Mesenchymal stem cell (in vitro differentiated cells and primary cell): ENCODE data around the gene TARS1.

Source experiments
- DNase-seq: peaks from one replicate; pipeline ENCODE4 v3.0.0-alpha.2; 2013
- H2AFZ ChIP-seq: one replicate; pipeline ENCODE4 v1.6.1; 2013; ENCODE audit warnings: low read depth, mild to moderate bottlenecking, control low read depth, inconsistent platforms, low read length, moderate library complexity
- H2AK5ac ChIP-seq: 2 replicates; pipeline ENCODE4 v1.6.1; 2013; ENCODE audit warnings: low read length, moderate library complexity, mild to moderate bottlenecking, inconsistent platforms; ENCODE audit not compliant: severe bottlenecking
- H2BK120ac ChIP-seq: one replicate; pipeline ENCODE4 v1.6.1; 2013; ENCODE audit warnings: low read depth, mild to moderate bottlenecking, inconsistent platforms, low read length, moderate library complexity
- H2BK12ac ChIP-seq, 2 experiments: one replicate each; pipeline ENCODE4 v1.6.1; 2013; ENCODE audit warnings: inconsistent platforms in 2 of 2, low read length in 2 of 2, mild to moderate bottlenecking in 2 of 2, moderate library complexity in 2 of 2, control low read depth in 1 of 2
- H2BK15ac ChIP-seq: one replicate; pipeline ENCODE4 v1.6.1; 2013; ENCODE audit warnings: mild to moderate bottlenecking, low read depth, inconsistent platforms; ENCODE audit not compliant: poor library complexity, severe bottlenecking
- H2BK5ac ChIP-seq: 2 replicates; pipeline ENCODE4 v1.6.1; 2013; ENCODE audit warnings: low read depth, mild to moderate bottlenecking, low read length, control low read depth, inconsistent platforms; ENCODE audit not compliant: poor library complexity, severe bottlenecking
- H3K14ac ChIP-seq, 2 experiments: one replicate each; pipeline ENCODE4 v1.6.1; 2013; ENCODE audit warnings: inconsistent platforms in 2 of 2, low read length in 2 of 2, control low read depth in 1 of 2, mild to moderate bottlenecking in 1 of 2, moderate library complexity in 1 of 2
- H3K18ac ChIP-seq, 2 experiments: one replicate each; pipeline ENCODE4 v1.6.1; 2013; ENCODE audit warnings: inconsistent platforms in 2 of 2, low read length in 2 of 2, control low read depth in 1 of 2, low read depth in 1 of 2, mild to moderate bottlenecking in 1 of 2
- H3K23ac ChIP-seq, 2 experiments: one replicate each; pipeline ENCODE4 v1.6.1; 2013; ENCODE audit warnings: inconsistent platforms in 2 of 2, low read length in 2 of 2, mild to moderate bottlenecking in 2 of 2, moderate library complexity in 2 of 2, control low read depth in 1 of 2
- H3K27ac ChIP-seq: 2 replicates; pipeline ENCODE4 v1.5.1; 2013; ENCODE audit warnings: mild to moderate bottlenecking, moderate library complexity, low read length, control low read depth, inconsistent platforms; ENCODE audit not compliant: poor library complexity, severe bottlenecking
- H3K27me3 ChIP-seq, 2 experiments: 2 replicates each; pipeline versions ENCODE4 v1.6.1 to v1.7.0; 2013; ENCODE audit warnings: low read length in 2 of 2, mild to moderate bottlenecking in 2 of 2, moderate library complexity in 2 of 2, control low read depth in 1 of 2, inconsistent platforms in 1 of 2; ENCODE audit not compliant: control insufficient read depth in 1 of 2, insufficient read depth in 1 of 2
- H3K36me3 ChIP-seq, 2 experiments: 2 replicates each; pipeline versions ENCODE4 v1.6.1 to v1.7.0; 2013; ENCODE audit warnings: low read length in 2 of 2, control low read depth in 1 of 2, inconsistent platforms in 1 of 2, low read depth in 1 of 2, mild to moderate bottlenecking in 1 of 2; ENCODE audit not compliant: insufficient read depth in 2 of 2, control insufficient read depth in 1 of 2
- H3K4ac ChIP-seq, 2 experiments: one replicate each; pipeline ENCODE4 v1.6.1; 2013; ENCODE audit warnings: inconsistent platforms in 2 of 2, low read length in 2 of 2, mild to moderate bottlenecking in 2 of 2, moderate library complexity in 2 of 2, control low read depth in 1 of 2, low read depth in 1 of 2
- H3K4me1 ChIP-seq: 2 replicates; pipeline ENCODE4 v1.6.1; 2013; ENCODE audit warnings: low read depth, low read length, control low read depth; ENCODE audit not compliant: control insufficient read depth, insufficient read depth
- H3K4me2 ChIP-seq: 2 replicates; pipeline ENCODE4 v1.6.1; 2013; ENCODE audit warnings: low read length, mild to moderate bottlenecking, inconsistent platforms; ENCODE audit not compliant: poor library complexity, severe bottlenecking
- H3K4me3 ChIP-seq, 2 experiments: 2 replicates each; pipeline versions ENCODE4 v1.5.1 to v1.7.0; 2013; ENCODE audit warnings: low read length in 2 of 2, mild to moderate bottlenecking in 2 of 2, control low read depth in 1 of 2, low read depth in 1 of 2; ENCODE audit not compliant: insufficient read depth in 1 of 2
- H3K79me1 ChIP-seq: replicated peaks from 2 replicates; pipeline ENCODE4 v1.6.1; 2013; ENCODE audit warnings: mild to moderate bottlenecking, control low read depth, low read length, inconsistent platforms; ENCODE audit not compliant: poor library complexity, severe bottlenecking
- H3K9ac ChIP-seq: 2 replicates; pipeline ENCODE4 v1.7.0; 2013; ENCODE audit warnings: mild to moderate bottlenecking, low read length, moderate library complexity
- H3K9me3 ChIP-seq: 2 replicates; pipeline ENCODE4 v1.7.0; 2013; ENCODE audit warnings: mild to moderate bottlenecking, low read length; ENCODE audit not compliant: control insufficient read depth
- H4K8ac ChIP-seq: one replicate; pipeline ENCODE4 v1.6.1; 2013; ENCODE audit warnings: inconsistent platforms, mild to moderate bottlenecking, low read length, moderate library complexity
- H4K91ac ChIP-seq: one replicate; pipeline ENCODE4 v1.6.1; 2013; ENCODE audit warnings: mild to moderate bottlenecking, low read length, inconsistent platforms
- WGBS: methylation state at CpG from one replicate; pipeline ENCODE4 v1.1.7; 2013; ENCODE audit warnings: mixed read lengths; 5-methylcytosine and 5-hydroxymethylcytosine counted together

TARS1 gene

DNA sequence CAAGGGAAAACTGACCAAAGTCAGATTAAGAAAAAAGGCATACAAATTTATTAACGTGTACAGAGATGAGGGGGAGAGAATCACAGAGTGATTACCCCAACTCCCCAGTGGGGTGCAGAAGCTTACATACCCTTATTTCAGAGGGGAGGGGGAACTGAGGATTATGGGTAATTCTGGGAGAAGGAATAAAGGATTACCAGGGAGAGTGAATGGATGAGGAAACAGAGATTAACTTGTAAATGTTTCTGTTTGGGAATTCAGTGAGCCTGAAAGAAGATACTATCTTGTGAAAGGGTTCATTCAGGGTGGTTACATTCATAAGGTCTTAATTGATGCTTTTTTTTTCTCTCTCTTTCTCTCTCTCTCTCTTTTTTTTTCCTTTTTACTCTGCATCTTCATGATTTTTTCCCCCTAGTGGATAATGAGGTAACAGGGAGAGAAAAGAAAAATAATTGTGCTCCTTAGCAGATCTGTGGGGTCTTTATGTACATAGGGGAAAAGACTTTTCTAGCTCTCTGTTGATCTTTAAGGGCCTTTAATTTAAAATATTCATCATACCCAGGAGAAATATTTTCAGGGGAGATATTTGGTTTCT lies 49.4 kb downstream of the TARS1 start:
- Histone ChIP-seq H3K27me3 (no peaks in the 10 kb centered on the region), H3K4me3 (no peak overlapping the region), H2BK12ac (no peak overlapping the region), H3K79me1 (no peaks in the 10 kb centered on the region), H4K91ac (no peak overlapping the region), H4K8ac (no peak overlapping the region), H2AK5ac (no peak overlapping the region), H2AFZ (no peak overlapping the region), H2BK120ac (no peak overlapping the region), H3K27ac (no peak overlapping the region), H3K4ac (no peak overlapping the region), H3K9ac (no peak overlapping the region), H3K36me3 (no peaks in the 10 kb centered on the region), H3K4me2 (no peak overlapping the region), H2BK15ac (no peak overlapping the region), H3K14ac (no peak overlapping the region), H3K9me3 (no peaks in the 10 kb centered on the region), H3K23ac (no peak overlapping the region), H3K4me1 (no peaks in the 10 kb centered on the region), H3K18ac (no peak overlapping the region), H2BK5ac (no peak overlapping the region)
- no peak for DNase-seq
- 58% methylated on average over 1 of the region's 1 CpG for WGBS

- Histone ChIP-seq H3K27ac (no peak overlapping the region), H3K14ac (no peak overlapping the region), H3K4me2 (no peak overlapping the region), H2AK5ac (no peak overlapping the region), H2AFZ (no peak overlapping the region), H3K18ac (no peak overlapping the region), H3K9me3 (no peaks in the 10 kb centered on the region), H4K91ac (no peak overlapping the region), H3K79me1 (no peaks in the 10 kb centered on the region), H3K4me3 (no peak overlapping the region), H3K23ac (no peak overlapping the region), H4K8ac (no peak overlapping the region), H2BK5ac (no peak overlapping the region), H3K27me3 (no peaks in the 10 kb centered on the region), H2BK120ac (no peak overlapping the region), H3K36me3 (no peaks in the 10 kb centered on the region), H2BK12ac (no peak overlapping the region), H3K4me1 (no peaks in the 10 kb centered on the region), H2BK15ac (no peak overlapping the region), H3K4ac (no peak overlapping the region), H3K9ac (no peak overlapping the region)
- no peak for DNase-seq
Observed at GRCh38 chr5:33491941-33492340, 51.2 kb downstream of the TARS1 start.

DNA sequence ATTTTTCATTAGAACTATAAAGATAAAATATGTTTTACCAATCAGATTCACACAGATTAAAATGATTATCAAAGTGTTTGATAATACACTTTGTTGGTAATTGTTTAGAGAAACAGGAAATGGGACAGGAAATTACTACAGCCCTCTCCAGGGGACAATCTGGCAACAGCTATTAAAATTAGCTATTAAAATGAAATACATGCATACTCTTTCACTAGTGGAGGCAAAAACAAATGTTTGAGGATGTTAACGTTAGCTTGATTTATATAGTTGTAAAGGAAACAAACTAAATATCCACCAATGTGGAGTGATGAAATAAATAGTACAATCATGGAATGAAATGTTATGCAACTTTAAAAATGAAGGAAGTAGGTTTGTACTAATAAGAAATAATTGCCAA lies 53.7 kb downstream of the TARS1 start:
- H3K4me3 ChIP-seq = no peak overlapping the region
- no peak overlapping the region for H3K27ac ChIP-seq
- H3K4me1 ChIP-seq = no peaks in the 10 kb centered on the region
- H4K91ac ChIP-seq = no peak overlapping the region
- no peak overlapping the region for H4K8ac ChIP-seq
- H3K79me1 ChIP-seq = no peaks in the 10 kb centered on the region
- no peak overlapping the region for H2AK5ac ChIP-seq
- H2BK15ac ChIP-seq = no peak overlapping the region
- no peak overlapping the region for H2BK5ac ChIP-seq
- H3K23ac ChIP-seq = no peak overlapping the region
- H3K4ac ChIP-seq = no peak overlapping the region
- no peaks in the 10 kb centered on the region for H3K9me3 ChIP-seq
- H3K9ac ChIP-seq = no peak overlapping the region
- no peak overlapping the region for H2BK120ac ChIP-seq
- H3K14ac ChIP-seq = no peak overlapping the region
- no peak for DNase-seq
- no peaks in the 10 kb centered on the region for H3K36me3 ChIP-seq
- no peak overlapping the region for H3K4me2 ChIP-seq
- H3K27me3 ChIP-seq = no peaks in the 10 kb centered on the region
- no peak overlapping the region for H2BK12ac ChIP-seq
- WGBS = no CpG with 5 or more reads among the region's 1 CpG
- no peak overlapping the region for H2AFZ ChIP-seq
- H3K18ac ChIP-seq = no peak overlapping the region

GRCh38 chr5:33501260-33501659 lies 60.5 kb downstream of the TARS1 start:
- H2BK120ac ChIP-seq = no peak overlapping the region
- no peak overlapping the region for H3K9ac ChIP-seq

More at GRCh38 chr5:33501260-33501659, 60.5 kb downstream of the TARS1 start:
- Histone ChIP-seq H2BK12ac (no peak overlapping the region), H3K4me3 (no peak overlapping the region), H2BK15ac (no peak overlapping the region), H2BK5ac (no peak overlapping the region), H3K4me2 (no peak overlapping the region), H3K23ac (no peak overlapping the region), H3K27me3 (no peaks in the 10 kb centered on the region), H3K9me3 (no peaks in the 10 kb centered on the region), H3K4me1 (peaks cover 4% of the 10 kb centered on the region), H3K14ac (no peak overlapping the region), H3K79me1 (no peaks in the 10 kb centered on the region), H4K91ac (no peak overlapping the region), H3K27ac (no peak overlapping the region), H2AK5ac (no peak overlapping the region), H4K8ac (no peak overlapping the region), H3K18ac (no peak overlapping the region), H3K4ac (no peak overlapping the region), H2AFZ (no peak overlapping the region), H3K36me3 (no peaks in the 10 kb centered on the region)
- WGBS = 95% methylated on average over 4 of the region's 4 CpGs
- DNase-seq = no peak
